Trophoblast cell (in vitro differentiated cells and primary cell): ENCODE data around the gene SLC22A16.

ENCODE experiments used
- DNase-seq, 2 donors: peaks; one replicate each; pipeline ENCODE4 v3.0.0-alpha.2; 2016
- H2AFZ ChIP-seq: 2 replicates; pipeline ENCODE4 v1.6.1; 2013; ENCODE audit warnings: low read length, moderate library complexity, mild to moderate bottlenecking; ENCODE audit not compliant: insufficient read depth, poor library complexity
- H2AK5ac ChIP-seq: 2 replicates; pipeline ENCODE4 v1.6.1; 2013; ENCODE audit warnings: mild to moderate bottlenecking, low read length
- H2BK120ac ChIP-seq: 2 replicates; pipeline ENCODE4 v1.6.1; 2013; ENCODE audit warnings: low read length, mild to moderate bottlenecking, moderate library complexity; ENCODE audit not compliant: insufficient read depth, poor library complexity
- H2BK12ac ChIP-seq: 2 replicates; pipeline ENCODE4 v1.6.1; 2013; ENCODE audit warnings: mild to moderate bottlenecking, low read length, moderate library complexity
- H2BK5ac ChIP-seq: 2 replicates; pipeline ENCODE4 v1.6.1; 2013; ENCODE audit warnings: low read length, low read depth, moderate library complexity, mild to moderate bottlenecking; ENCODE audit not compliant: poor library complexity
- H3K14ac ChIP-seq: 2 replicates; pipeline ENCODE4 v1.6.1; 2013; ENCODE audit warnings: mild to moderate bottlenecking, low read length
- H3K18ac ChIP-seq: 2 replicates; pipeline ENCODE4 v1.6.1; 2013; ENCODE audit warnings: mild to moderate bottlenecking, low read length
- H3K23ac ChIP-seq: 2 replicates; pipeline ENCODE4 v1.6.1; 2013; ENCODE audit warnings: low read length
- H3K27ac ChIP-seq: 2 replicates; pipeline ENCODE4 v1.5.1; 2013; ENCODE audit warnings: low read depth, mild to moderate bottlenecking, inconsistent platforms, low read length, moderate library complexity
- H3K27me3 ChIP-seq: 2 replicates; pipeline ENCODE4 v1.6.1; 2013; ENCODE audit warnings: inconsistent platforms, mild to moderate bottlenecking, low read length, moderate library complexity; ENCODE audit not compliant: insufficient read depth
- H3K36me3 ChIP-seq, 2 experiments: 1 replicate in 1 of 2; 2 replicates in 1 of 2; pipeline ENCODE4 v1.6.1; 2013; ENCODE audit warnings: low read length in 2 of 2, mild to moderate bottlenecking in 2 of 2, moderate library complexity in 1 of 2; ENCODE audit not compliant: insufficient read depth in 2 of 2, control insufficient read depth in 1 of 2
- H3K4ac ChIP-seq: 2 replicates; pipeline ENCODE4 v1.6.1; 2013; ENCODE audit warnings: low read depth, mild to moderate bottlenecking, low read length, moderate library complexity
- H3K4me1 ChIP-seq, 2 experiments: 1 replicate in 1 of 2; 2 replicates in 1 of 2; pipeline ENCODE4 v1.6.1; 2013; ENCODE audit warnings: low read length in 2 of 2, mild to moderate bottlenecking in 2 of 2, moderate library complexity in 1 of 2; ENCODE audit not compliant: insufficient read depth in 2 of 2, control insufficient read depth in 1 of 2
- H3K4me2 ChIP-seq: 2 replicates; pipeline ENCODE4 v1.6.1; 2013; ENCODE audit warnings: inconsistent platforms, mild to moderate bottlenecking, low read length, moderate library complexity
- H3K4me3 ChIP-seq: 2 replicates; pipeline ENCODE4 v1.5.1; 2013; ENCODE audit warnings: mild to moderate bottlenecking, low read depth, low read length, inconsistent platforms
- H3K79me1 ChIP-seq: one replicate; pipeline ENCODE4 v1.6.1; 2013; ENCODE audit warnings: low read length
- H3K79me2 ChIP-seq: 2 replicates; pipeline ENCODE4 v1.6.1; 2013; ENCODE audit warnings: low read length, mild to moderate bottlenecking; ENCODE audit not compliant: control insufficient read depth, insufficient read depth, poor library complexity
- H3K9ac ChIP-seq: 2 replicates; pipeline ENCODE4 v1.6.1; 2013; ENCODE audit warnings: mild to moderate bottlenecking, low read length
- H3K9me3 ChIP-seq: 2 replicates; pipeline ENCODE4 v1.6.1; 2013; ENCODE audit warnings: low read depth, mild to moderate bottlenecking, control low read depth, inconsistent platforms, low read length; ENCODE audit not compliant: insufficient read depth
- H4K12ac ChIP-seq: 2 replicates; pipeline ENCODE4 v1.6.1; 2013; ENCODE audit warnings: low read depth, mild to moderate bottlenecking, low read length, moderate library complexity
- H4K8ac ChIP-seq: 2 replicates; pipeline ENCODE4 v1.6.1; 2013; ENCODE audit warnings: low read depth, mild to moderate bottlenecking, low read length, moderate library complexity
- H4K91ac ChIP-seq: one replicate; pipeline ENCODE4 v1.6.1; 2013; ENCODE audit warnings: low read depth, mild to moderate bottlenecking, low read length, moderate library complexity
- WGBS: extraction: QIAGEN DNeasy Blood & Tissue Kit; methylation state at CpG from one replicate; pipeline ENCODE4 v1.1.7; 2013; ENCODE audit warnings: missing lambda C conversion rate; ENCODE audit not compliant: insufficient read length, insufficient coverage; ENCODE audit errors: extremely low coverage; 5-methylcytosine and 5-hydroxymethylcytosine counted together

Gene SLC22A16

DNA sequence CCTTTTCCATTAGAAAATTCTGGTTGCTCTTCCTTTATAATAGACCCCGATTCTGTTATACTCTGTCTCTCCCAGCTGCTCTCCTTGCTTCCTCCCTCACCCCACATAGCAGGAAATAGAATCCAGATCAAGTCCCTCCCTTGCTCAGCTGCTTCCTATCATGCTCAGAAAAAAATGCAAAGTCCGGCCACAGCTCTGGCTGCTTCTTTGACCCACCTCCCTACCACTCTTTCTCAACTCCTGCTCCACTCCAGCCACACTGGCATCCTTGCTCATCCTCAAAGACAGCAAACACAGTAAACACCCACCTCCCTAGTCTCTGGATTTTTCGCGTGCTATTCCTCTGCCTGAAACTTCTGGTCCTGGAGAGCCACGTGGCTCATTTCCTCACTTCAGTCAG, 9.1 kb upstream of the SLC22A16 start:
- H3K18ac ChIP-seq, result no peak overlapping the region
- peaks cover 2% of the 10 kb centered on the region for H3K79me1 ChIP-seq
- DNase-seq, result no peak
- H3K79me2 ChIP-seq, result no peaks in the 10 kb centered on the region
- peak overlapping the region; percentile 13 for H4K91ac ChIP-seq
- H3K4me2 ChIP-seq, result no peak overlapping the region
- H2BK5ac ChIP-seq, result no peak overlapping the region
- H2BK120ac ChIP-seq, result no peak overlapping the region
- H3K14ac ChIP-seq, result no peak overlapping the region
- H3K4me3 ChIP-seq, result no peak overlapping the region
- no peak overlapping the region for H4K8ac ChIP-seq
- H3K27me3 ChIP-seq, result no peaks in the 10 kb centered on the region
- no peaks in the 10 kb centered on the region for H3K36me3 ChIP-seq
- H2AK5ac ChIP-seq, result no peak overlapping the region
- H4K12ac ChIP-seq, result no peak overlapping the region
- H3K4me1 ChIP-seq, result peaks cover 0 to 2% of the 10 kb centered on the region in 2 experiments
- no peak overlapping the region for H3K27ac ChIP-seq
- no peak overlapping the region for H2AFZ ChIP-seq
- no CpG with 5 or more reads among the region's 5 CpGs for WGBS
- H2BK12ac ChIP-seq, result peak overlapping the region; percentile 73
- no peak overlapping the region for H3K4ac ChIP-seq
- no peak overlapping the region for H3K23ac ChIP-seq
- H3K9ac ChIP-seq, result no peak overlapping the region
- H3K9me3 ChIP-seq, result peaks cover 1% of the 10 kb centered on the region

DNA sequence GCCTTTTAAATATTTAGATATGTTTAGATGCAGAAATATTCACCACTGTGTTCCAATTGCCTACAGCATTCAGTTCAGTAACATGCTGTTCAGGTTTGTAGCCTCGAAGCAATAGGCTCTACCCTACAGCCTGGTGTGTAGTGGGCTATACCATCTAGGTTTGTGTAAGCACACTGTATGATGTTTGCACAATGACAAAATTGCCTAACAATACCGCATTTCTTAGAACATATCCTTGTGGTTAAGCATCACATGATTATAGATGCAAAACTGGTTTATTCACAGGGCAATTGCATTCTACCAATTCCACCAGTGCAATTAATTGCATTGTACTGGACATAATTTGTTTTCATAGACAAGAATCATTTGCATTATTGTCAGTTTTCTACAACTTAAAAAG, 7.9 kb upstream of the SLC22A16 start:
- no peak overlapping the region for H3K4ac ChIP-seq
- H3K4me1 ChIP-seq, result peaks cover 0 to 2% of the 10 kb centered on the region in 2 experiments
- H4K91ac ChIP-seq, result no peak overlapping the region
- no peak overlapping the region for H3K23ac ChIP-seq
- H3K27me3 ChIP-seq, result no peaks in the 10 kb centered on the region
- no peak overlapping the region for H2BK5ac ChIP-seq
- no peak overlapping the region for H3K27ac ChIP-seq
- no peaks in the 10 kb centered on the region for H3K79me2 ChIP-seq
- no CpG with 5 or more reads among the region's 2 CpGs for WGBS
- H2BK120ac ChIP-seq, result no peak overlapping the region
- H3K79me1 ChIP-seq, result peaks cover 2% of the 10 kb centered on the region
- H2AK5ac ChIP-seq, result no peak overlapping the region
- no peak overlapping the region for H3K4me3 ChIP-seq
- H4K12ac ChIP-seq, result no peak overlapping the region
- H3K9ac ChIP-seq, result no peak overlapping the region
- H3K36me3 ChIP-seq, result no peaks in the 10 kb centered on the region
- H2BK12ac ChIP-seq, result no peak overlapping the region
- no peak overlapping the region for H3K4me2 ChIP-seq
- H4K8ac ChIP-seq, result no peak overlapping the region
- no peak overlapping the region for H3K14ac ChIP-seq
- no peak overlapping the region for H2AFZ ChIP-seq
- DNase-seq, result peak in 1 of 2 donors; percentile 51
- H3K9me3 ChIP-seq, result peaks cover 1% of the 10 kb centered on the region
- H3K18ac ChIP-seq, result no peak overlapping the region

DNA sequence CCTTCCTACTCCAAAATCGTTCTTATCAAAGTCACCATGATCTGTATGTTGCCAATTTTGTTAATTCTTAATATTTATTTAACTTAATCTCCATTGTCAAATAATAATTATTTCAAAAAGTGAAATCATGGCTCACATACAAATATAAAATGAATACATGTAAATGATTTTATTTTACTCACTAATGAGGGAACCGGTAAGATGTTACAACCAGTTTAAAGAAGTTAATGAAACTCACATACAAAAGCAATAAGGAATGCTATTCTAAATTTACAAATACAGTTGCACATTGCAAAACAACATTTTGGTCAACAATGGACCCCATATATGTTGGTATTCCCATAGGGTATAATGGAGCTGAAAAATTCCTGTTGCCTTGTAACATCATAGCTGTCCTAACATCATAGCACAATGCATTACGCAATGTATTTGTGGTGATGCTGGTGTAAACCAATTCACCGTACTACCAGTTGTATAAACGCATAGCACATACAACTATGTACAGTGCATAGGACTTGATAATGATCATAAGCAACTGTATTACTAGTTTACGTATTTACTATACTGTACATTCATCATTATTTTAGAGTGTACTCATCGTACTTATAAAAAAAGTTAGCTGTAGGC, 6.5 kb upstream of the SLC22A16 start:
- H3K9me3 ChIP-seq, result peaks cover 1% of the 10 kb centered on the region
- H3K27ac ChIP-seq, result no peak overlapping the region
- no peak overlapping the region for H4K12ac ChIP-seq
- no peak overlapping the region for H3K4ac ChIP-seq
- no peak overlapping the region for H3K9ac ChIP-seq
- no peak overlapping the region for H3K23ac ChIP-seq
- no peaks in the 10 kb centered on the region for H3K36me3 ChIP-seq
- no peak overlapping the region for H3K14ac ChIP-seq
- no peak overlapping the region for H2BK12ac ChIP-seq
- no peak overlapping the region for H3K18ac ChIP-seq
- H3K79me2 ChIP-seq, result no peaks in the 10 kb centered on the region
- H2AFZ ChIP-seq, result no peak overlapping the region
- H3K4me2 ChIP-seq, result no peak overlapping the region
- H3K4me1 ChIP-seq, result peaks cover 0 to 2% of the 10 kb centered on the region in 2 experiments
- H2BK5ac ChIP-seq, result no peak overlapping the region
- no CpG with 5 or more reads among the region's 7 CpGs for WGBS
- H3K79me1 ChIP-seq, result peaks cover 2% of the 10 kb centered on the region
- no peak overlapping the region for H3K4me3 ChIP-seq
- no peak overlapping the region for H2AK5ac ChIP-seq
- H4K8ac ChIP-seq, result no peak overlapping the region
- no peak overlapping the region for H2BK120ac ChIP-seq
- H4K91ac ChIP-seq, result no peak overlapping the region
- DNase-seq, result peak in 1 of 2 donors; percentile 17
- no peaks in the 10 kb centered on the region for H3K27me3 ChIP-seq

GRCh38 chr6:110481081-110481480, 4.7 kb upstream of the SLC22A16 start:
- no peak overlapping the region for H2AK5ac ChIP-seq
- H3K14ac ChIP-seq, result no peak overlapping the region
- H3K23ac ChIP-seq, result no peak overlapping the region
- H2BK12ac ChIP-seq, result no peak overlapping the region
- peaks cover 1% of the 10 kb centered on the region for H3K9me3 ChIP-seq
- no peaks in the 10 kb centered on the region for H3K27me3 ChIP-seq
- H4K91ac ChIP-seq, result no peak overlapping the region
- H2BK120ac ChIP-seq, result no peak overlapping the region
- no peak overlapping the region for H4K12ac ChIP-seq
- H3K36me3 ChIP-seq, result no peaks in the 10 kb centered on the region
- H2BK5ac ChIP-seq, result no peak overlapping the region
- no peak overlapping the region for H2AFZ ChIP-seq
- H3K4me2 ChIP-seq, result no peak overlapping the region
- no peak overlapping the region for H3K4ac ChIP-seq
- peaks cover 0 to 2% of the 10 kb centered on the region in 2 experiments for H3K4me1 ChIP-seq
- H3K18ac ChIP-seq, result no peak overlapping the region
- no peak overlapping the region for H3K4me3 ChIP-seq
- H3K9ac ChIP-seq, result no peak overlapping the region
- H3K79me1 ChIP-seq, result peaks cover 2% of the 10 kb centered on the region
- H4K8ac ChIP-seq, result no peak overlapping the region
- no peaks in the 10 kb centered on the region for H3K79me2 ChIP-seq
- H3K27ac ChIP-seq, result no peak overlapping the region
- DNase-seq, result no peak
